Neural cell (in vitro differentiated cells): Measurements from ENCODE around the gene MED20. TPM values are rescaled to one million over a fixed set of nuclear protein-coding genes. Genes with fewer than 3 reads are reported as not detected.

Source experiments
- H2AFZ ChIP-seq: fragments of 200-600, 300-800 bp; sonication (generic), shearing (Covaris generic); 2 replicates; pipeline ENCODE4 v1.6.0; 2014; ENCODE audit warnings: low read depth, mild to moderate bottlenecking, antibody characterized with exemption, low read length, moderate library complexity
- H3F3A ChIP-seq: fragments of 200-600 bp; shearing (Covaris generic); 2 replicates; pipeline ENCODE4 v1.6.1; 2016; ENCODE audit warnings: mild to moderate bottlenecking, moderate library complexity, mixed read lengths, antibody characterized with exemption, low read length; ENCODE audit not compliant: insufficient read depth, poor library complexity, severe bottlenecking
- H3K27ac ChIP-seq: fragments of 200-600, 300-800 bp; sonication (generic), shearing (Covaris generic); 2 replicates; pipeline ENCODE4 v1.5.1; 2014; ENCODE audit warnings: mild to moderate bottlenecking, low read length, moderate library complexity
- H3K27me3 ChIP-seq: fragments of 300-800, 200-600 bp; sonication (generic), shearing (Covaris generic); 2 replicates; pipeline ENCODE4 v1.6.0; 2014; ENCODE audit warnings: mild to moderate bottlenecking, low read depth, low read length, moderate library complexity; ENCODE audit not compliant: insufficient read depth
- H3K36me3 ChIP-seq: fragments of 300-800, 200-600 bp; sonication (generic), shearing (Covaris generic); 2 replicates; pipeline ENCODE4 v1.5.1; 2014; ENCODE audit warnings: mild to moderate bottlenecking, antibody characterized with exemption, low read length, moderate library complexity; ENCODE audit not compliant: insufficient read depth
- H3K4me2 ChIP-seq: fragments of 300-800, 200-600 bp; sonication (generic), shearing (Covaris generic); 2 replicates; pipeline ENCODE4 v1.6.0; 2014; ENCODE audit warnings: mild to moderate bottlenecking, low read length
- H3K4me3 ChIP-seq: fragments of 300-800, 200-600 bp; sonication (generic), shearing (Covaris generic); 2 replicates; pipeline ENCODE4 v1.5.1; 2014; ENCODE audit warnings: mild to moderate bottlenecking, low read length, moderate library complexity
- H3K79me2 ChIP-seq: fragments of 200-600 bp; shearing (Covaris generic); replicated peaks from 2 replicates; pipeline ENCODE4 v1.6.0; 2014; ENCODE audit warnings: mild to moderate bottlenecking, low read length, moderate library complexity; ENCODE audit not compliant: insufficient read depth
- H3K9ac ChIP-seq: fragments of 300-800, 200-600 bp; sonication (generic), shearing (Covaris generic); 2 replicates; pipeline ENCODE4 v1.6.1; 2016; ENCODE audit warnings: mild to moderate bottlenecking, low read length, mixed read lengths
- H3K9me2 ChIP-seq: fragments of 200-600 bp; shearing (Covaris generic); 2 replicates; pipeline ENCODE4 v1.6.1; 2016; ENCODE audit warnings: mild to moderate bottlenecking, low read length, mixed read lengths; ENCODE audit not compliant: insufficient read depth
- H3K9me3 ChIP-seq: fragments of 200-600, 300-800 bp; sonication (generic), shearing (Covaris generic); 2 replicates; pipeline ENCODE4 v1.6.1; 2016; ENCODE audit warnings: mild to moderate bottlenecking, mixed run types, low read length, moderate library complexity, mixed read lengths
- H4K20me1 ChIP-seq: fragments of 200-600 bp; shearing (Covaris generic); 2 replicates; pipeline ENCODE4 v1.6.1; 2016; ENCODE audit warnings: mild to moderate bottlenecking, mixed run types; ENCODE audit not compliant: insufficient read depth
- CTCF ChIP-seq: fragments of 450-650 bp; IDR thresholded peaks from 2 replicates; pipeline ENCODE4 v1.5.1; 2014; ENCODE audit warnings: antibody characterized with exemption, mild to moderate bottlenecking, moderate library complexity; ENCODE audit not compliant: poor library complexity, severe bottlenecking
- EP300 ChIP-seq: fragments of 450-650 bp; conservative IDR thresholded peaks from 2 replicates; pipeline ENCODE4 v1.6.1; 2014; ENCODE audit warnings: antibody characterized with exemption, mild to moderate bottlenecking, moderate library complexity; ENCODE audit not compliant: poor library complexity, severe bottlenecking
- EZH2 ChIP-seq: fragments of 200-600, 300-800 bp; shearing (Covaris generic), sonication (generic); IDR thresholded peaks from 2 replicates; pipeline ENCODE4 v1.6.1; 2014; ENCODE audit warnings: antibody characterized with exemption, low read length, borderline replicate concordance, mild to moderate bottlenecking; ENCODE audit not compliant: insufficient read depth, poor library complexity, severe bottlenecking
- MXI1 ChIP-seq: fragments of 450-650 bp; conservative IDR thresholded peaks from 2 replicates; pipeline ENCODE4 v1.6.1; 2014; ENCODE audit warnings: antibody characterized with exemption, mild to moderate bottlenecking; ENCODE audit not compliant: poor library complexity, severe bottlenecking
- POLR2AphosphoS5 ChIP-seq: IDR thresholded peaks from 2 replicates; pipeline ENCODE4 v1.6.1; 2012
- RAD21 ChIP-seq: fragments of 450-650 bp; conservative IDR thresholded peaks from 2 replicates; pipeline ENCODE4 v1.6.1; 2014; ENCODE audit warnings: antibody characterized with exemption, mild to moderate bottlenecking, moderate library complexity
- REST ChIP-seq: IDR thresholded peaks from 2 replicates; pipeline ENCODE4 v1.6.1; 2012; ENCODE audit warnings: borderline replicate concordance
- SMC3 ChIP-seq: fragments of 450-650 bp; conservative IDR thresholded peaks from 2 replicates; pipeline ENCODE4 v1.6.1; 2014; ENCODE audit warnings: antibody characterized with exemption, mild to moderate bottlenecking, moderate library complexity; ENCODE audit not compliant: poor library complexity
- polyA plus RNA-seq: library from polyadenylated mRNA; depleted of rRNA; stranded (reverse); fragments of >200 nt; gene quantifications from 2 replicates; pipeline ENCODE4 v1.2.3, GENCODE V29; 2014

The MED20 gene
- polyA plus RNA-seq, 1 donor from 2014 or later, result 21.2 TPM

GRCh38 chr6:41964201-41964887 lies 43.4 kb upstream of the MED20 start:
- TF ChIP-seq CTCF (no peak), POLR2AphosphoS5 (no peak)
- Histone ChIP-seq H3K27me3 (no peaks in the 10 kb centered on the region), H3K79me2 (no peaks in the 10 kb centered on the region), H3K9ac (no peak overlapping the region), H3K4me2 (no peak overlapping the region), H3F3A (no peaks in the 10 kb centered on the region), H3K9me2 (no peaks in the 10 kb centered on the region), H3K36me3 (no peaks in the 10 kb centered on the region), H3K4me3 (no peak overlapping the region), H2AFZ (no peak overlapping the region), H3K9me3 (no peaks in the 10 kb centered on the region), H4K20me1 (no peaks in the 10 kb centered on the region), H3K27ac (no peak overlapping the region)

GRCh38 chr6:41963371-41963770 lies 42.4 kb upstream of the MED20 start:
- TF ChIP-seq EZH2, result no peak
- no peak for TF ChIP-seq SMC3
- no peak for TF ChIP-seq CTCF
- no peak for TF ChIP-seq RAD21
- TF ChIP-seq POLR2AphosphoS5, result no peak
- no peak for TF ChIP-seq EP300
- no peak for TF ChIP-seq REST
- TF ChIP-seq MXI1, result no peak
- Histone ChIP-seq H3K36me3 (no peaks in the 10 kb centered on the region), H3K27me3 (no peaks in the 10 kb centered on the region), H3K79me2 (no peaks in the 10 kb centered on the region), H3K4me3 (no peak overlapping the region), H3F3A (no peaks in the 10 kb centered on the region), H3K9me3 (no peaks in the 10 kb centered on the region), H3K4me2 (no peak overlapping the region), H3K9me2 (no peaks in the 10 kb centered on the region), H3K27ac (no peak overlapping the region), H3K9ac (no peak overlapping the region), H4K20me1 (no peaks in the 10 kb centered on the region), H2AFZ (no peak overlapping the region)
